OCI-LY7 (cell line): ENCODE data around the gene DGKD.

ENCODE experiments used
- CTCF ChIP-seq: fragments of 200-600 bp; sonication (generic); conservative IDR thresholded peaks from 2 replicates; pipeline ENCODE4 v1.5.1; 2014; ENCODE audit warnings: mild to moderate bottlenecking, antibody characterized with exemption, low read length, moderate library complexity, mixed read lengths
- EZH2phosphoT487 ChIP-seq: fragments of 200-600 bp; sonication (generic); IDR thresholded peaks from 2 replicates; pipeline ENCODE4 v1.6.1; 2018; ENCODE audit warnings: low read depth, borderline replicate concordance, mild to moderate bottlenecking, mixed run types, antibody characterized with exemption, low read length, moderate library complexity, mixed read lengths

- TF ChIP-seq CTCF (no peak), EZH2phosphoT487 (no peak)
Measured at GRCh38 chr2:233455006-233455405, 100.7 kb downstream of the DGKD start.
